IMR-90 (cell line): ENCODE data around the gene ERCC6. TPM values are rescaled to one million over a fixed set of nuclear protein-coding genes. Genes with fewer than 3 reads are reported as not detected.

ENCODE experiments used
- ATAC-seq: fragments of 200-7000 bp; cut with Tn5 transposase; 2 replicates; pipeline ENCODE4 v1.9.1; 2020; ENCODE audit warnings: low read depth, mild to moderate bottlenecking, moderate library complexity
- BruUV-seq: library from RNA; stranded (reverse); fragments of 400-500 nt; replicated peaks from 2 replicates; lab custom pipeline; 2021; lab: Mats Ljungman, UMichigan
- CTCF ChIA-PET: fragments of 300-600 bp; formaldehyde crosslinking; extraction: SDS; loops from one replicate; lab custom pipeline; 2021; ENCODE audit warnings: antibody characterized with exemption; lab: Yijun Ruan, JAX
- POLR2A ChIA-PET: fragments of 300-600 bp; sonication (Branson Sonifier 250); formaldehyde crosslinking; loops from one replicate; lab custom pipeline; 2022; ENCODE audit warnings: antibody characterized with exemption; ENCODE audit not compliant: unreplicated experiment; lab: Charles Lee
- DNase-seq: peaks from one replicate; pipeline ENCODE4 v3.0.0; 2013
- H2AFZ ChIP-seq: replicated peaks from 2 replicates; pipeline ENCODE3; 2013; ENCODE audit warnings: low read length, mild to moderate bottlenecking; ENCODE audit not compliant: poor library complexity
- H2AK5ac ChIP-seq: 2 replicates; pipeline ENCODE4 v1.6.1; 2013; ENCODE audit warnings: low read depth, low read length, inconsistent platforms
- H2AK9ac ChIP-seq: replicated peaks from 2 replicates; pipeline ENCODE3; 2013; ENCODE audit warnings: mild to moderate bottlenecking, low read depth, low read length, moderate library complexity; ENCODE audit not compliant: poor library complexity
- H2BK120ac ChIP-seq: 2 replicates; pipeline ENCODE4 v1.6.1; 2013; ENCODE audit warnings: low read depth, low read length, inconsistent platforms
- H2BK15ac ChIP-seq: 3 replicates; pipeline ENCODE4 v1.6.1; 2013; ENCODE audit warnings: low read depth, low read length, inconsistent platforms
- H2BK20ac ChIP-seq: 2 replicates; pipeline ENCODE4 v1.6.1; 2013; ENCODE audit warnings: low read depth, mild to moderate bottlenecking, inconsistent platforms, low read length, moderate library complexity
- H2BK5ac ChIP-seq: 2 replicates; pipeline ENCODE4 v1.6.1; 2013; ENCODE audit warnings: mild to moderate bottlenecking, low read depth, low read length, inconsistent platforms; ENCODE audit not compliant: poor library complexity, severe bottlenecking
- H3K14ac ChIP-seq: replicated peaks from 2 replicates; pipeline ENCODE4 v1.6.1; 2013; ENCODE audit warnings: low read depth, low read length, inconsistent platforms
- H3K18ac ChIP-seq: 2 replicates; pipeline ENCODE4 v1.6.1; 2013; ENCODE audit warnings: low read depth, low read length, control low read depth
- H3K23ac ChIP-seq: 2 replicates; pipeline ENCODE4 v1.6.1; 2013; ENCODE audit warnings: low read depth, low read length, inconsistent platforms
- H3K27ac ChIP-seq: 2 replicates; pipeline ENCODE4 v1.5.1; 2013; ENCODE audit warnings: mild to moderate bottlenecking, control low read depth, low read length; ENCODE audit not compliant: insufficient read depth
- H3K27me3 ChIP-seq: 2 replicates; pipeline ENCODE4 v1.6.1; 2013; ENCODE audit warnings: low read length; ENCODE audit not compliant: control insufficient read depth, insufficient read depth
- H3K36me3 ChIP-seq: 2 replicates; pipeline ENCODE4 v1.6.1; 2013; ENCODE audit warnings: low read length, mixed read lengths; ENCODE audit not compliant: control insufficient read depth, insufficient read depth
- H3K4ac ChIP-seq: 2 replicates; pipeline ENCODE4 v1.6.1; 2013; ENCODE audit warnings: low read depth, low read length, inconsistent platforms
- H3K4me1 ChIP-seq: 2 replicates; pipeline ENCODE4 v1.6.1; 2013; ENCODE audit warnings: low read length, mixed read lengths; ENCODE audit not compliant: control insufficient read depth, insufficient read depth
- H3K4me2 ChIP-seq: 2 replicates; pipeline ENCODE4 v1.6.1; 2013; ENCODE audit warnings: low read depth, mild to moderate bottlenecking, control low read depth, low read length, moderate library complexity
- H3K4me3 ChIP-seq: 2 replicates; pipeline ENCODE4 v1.5.1; 2013; ENCODE audit warnings: low read depth, mild to moderate bottlenecking, control low read depth, low read length, moderate library complexity; ENCODE audit not compliant: insufficient read depth
- H3K56ac ChIP-seq: 2 replicates; pipeline ENCODE4 v1.6.1; 2013; ENCODE audit warnings: low read length, inconsistent platforms; ENCODE audit not compliant: insufficient read depth; ENCODE audit errors: extremely low read depth
- H3K79me1 ChIP-seq, 2 experiments: 2 replicates each; pipeline ENCODE4 v1.6.1; 2013; ENCODE audit warnings: low read length in 2 of 2, inconsistent platforms in 1 of 2, low read depth in 1 of 2
- H3K9ac ChIP-seq: 2 replicates; pipeline ENCODE4 v1.6.1; 2013; ENCODE audit warnings: low read depth, low read length, control low read depth
- H3K9me1 ChIP-seq: 2 replicates; pipeline ENCODE4 v1.6.1; 2013; ENCODE audit warnings: low read length, inconsistent platforms; ENCODE audit not compliant: insufficient read depth
- H3K9me3 ChIP-seq: 2 replicates; pipeline ENCODE4 v1.6.1; 2013; ENCODE audit warnings: low read length; ENCODE audit not compliant: control insufficient read depth, insufficient read depth
- H4K20me1 ChIP-seq: 2 replicates; pipeline ENCODE4 v1.6.1; 2013; ENCODE audit warnings: low read length, inconsistent platforms; ENCODE audit not compliant: insufficient read depth
- H4K5ac ChIP-seq: 2 replicates; pipeline ENCODE4 v1.6.1; 2013; ENCODE audit warnings: mild to moderate bottlenecking, low read depth, low read length, control low read depth
- H4K8ac ChIP-seq, 2 experiments: 2 replicates each; pipeline ENCODE4 v1.6.1; 2013; ENCODE audit warnings: low read depth in 2 of 2, low read length in 2 of 2, control low read depth in 1 of 2, inconsistent platforms in 1 of 2
- H4K91ac ChIP-seq: 2 replicates; pipeline ENCODE4 v1.6.1; 2013; ENCODE audit warnings: low read depth, low read length, inconsistent platforms; ENCODE audit not compliant: insufficient read depth
- FOS ChIP-seq: fragments of 150-350 bp; IDR thresholded peaks from 2 replicates; pipeline ENCODE4 v1.6.1; 2016; ENCODE audit warnings: low read depth, low read length
- MAZ ChIP-seq: IDR thresholded peaks from 2 replicates; pipeline ENCODE4 v1.6.1; 2012; ENCODE audit warnings: low read depth, mild to moderate bottlenecking, low read length, improper control_type of control experiment, moderate library complexity, borderline replicate concordance
- POLR2A ChIP-seq: IDR thresholded peaks from 2 replicates; pipeline ENCODE4 v1.6.1; 2012; ENCODE audit warnings: mild to moderate bottlenecking, low read depth, low read length
- SMC3 ChIP-seq: fragments of 150-350 bp; IDR thresholded peaks from 2 replicates; pipeline ENCODE4 v1.6.1; 2016; ENCODE audit warnings: low read depth, mild to moderate bottlenecking, antibody characterized with exemption, low read length, moderate library complexity
- WGBS, 2 experiments: methylation state at CpG; one replicate each; pipeline versions ENCODE4 v1.1.5 to v1.1.7; 2013; ENCODE audit warnings: missing lambda C conversion rate in 2 of 2; ENCODE audit not compliant: insufficient read length in 1 of 2; ENCODE audit errors: extremely low coverage in 2 of 2; 5-methylcytosine and 5-hydroxymethylcytosine counted together
- dilution Hi-C: fragments of 300-500 bp; cut with HindIII; formaldehyde crosslinking; loops from one replicate; pipeline ENCODE4 v1.14.3; 2018; ENCODE audit warnings: low sequenced_read_pairs; ENCODE audit not compliant: unreplicated experiment
- in situ Hi-C: fragments of 300-500 bp; cut with MboI; formaldehyde crosslinking; loops from 3 replicates; pipeline ENCODE4 v1.14.3; 2019; ENCODE audit warnings: low sequenced_read_pairs, inconsistent platforms, mixed read lengths
- intact Hi-C: fragments of 100-400 bp; cut with micrococcal nuclease; formaldehyde crosslinking; loops from 2 replicates; pipeline ENCODE4 v1.10.0; 2022
- polyA plus RNA-seq, 3 experiments: library from polyadenylated mRNA; depleted of rRNA; stranded (reverse); fragments of >200 nt; gene quantifications; 2 replicates each; pipeline ENCODE4 v1.2.3, GENCODE V29; 2012; ENCODE audit warnings: low replicate concordance in 1 of 3
- total RNA-seq: library from RNA; depleted of rRNA; stranded (reverse); fragments of >200 nt; gene quantifications from 2 replicates; pipeline ENCODE4 v1.2.3, GENCODE V29; 2012

ERCC6 gene
- total and polyA plus RNA-seq, 2 of the 4 experiments (the other 2 are of a cell fraction), result 7.3 to 14.9 TPM

GRCh38 chr10:49484486-49485235, 54.3 kb downstream of the ERCC6 start:
- no peak overlapping the region for H3K56ac ChIP-seq
- no peaks in the 10 kb centered on the region for H3K27me3 ChIP-seq
- peaks cover 3% of the 10 kb centered on the region; the same call in 1 of the 2 replicates for H3K36me3 ChIP-seq
- peaks cover 4% of the 10 kb centered on the region for H3K9me1 ChIP-seq
- peaks cover 4% of the 10 kb centered on the region for H3K4me1 ChIP-seq
- intact Hi-C loops, result no loop called here
- dilution Hi-C loops, result no loop called here
- H3K4me2 ChIP-seq, result peak overlapping the region; percentile 38; the same call in 1 of the 2 replicates
- H2AK5ac ChIP-seq, result no peak overlapping the region
- no TSS peak for BruUV-seq
- H2BK5ac ChIP-seq, result no peak overlapping the region
- H3K27ac ChIP-seq, result no peak overlapping the region
- WGBS, 2 experiments, result no CpG with 5 or more reads among the region's 6 CpGs
- no peak overlapping the region for H2BK20ac ChIP-seq
- H3K4ac ChIP-seq, result no peak overlapping the region
- peaks cover 0 to 4% of the 10 kb centered on the region in 2 experiments; a peak in 2 of 4 replicates for H3K79me1 ChIP-seq
- no peak overlapping the region for H4K8ac ChIP-seq
- peak overlapping the region; percentile 81; the same call in 1 of the 2 replicates for H3K14ac ChIP-seq
- H4K20me1 ChIP-seq, result no peaks in the 10 kb centered on the region
- peak; percentile 68 for DNase-seq
- H2AK9ac ChIP-seq, result no peak overlapping the region
- no peak overlapping the region for H3K18ac ChIP-seq
- H3K9ac ChIP-seq, result no peak overlapping the region
- TF ChIP-seq MAZ, result no peak
- TF ChIP-seq SMC3, result no peak
- TF ChIP-seq FOS, result no peak
- TF ChIP-seq POLR2A, result no peak
- H3K4me3 ChIP-seq, result no peak overlapping the region
- no peak overlapping the region; the same call in 1 of the 2 replicates for H3K23ac ChIP-seq
- no peak overlapping the region for H4K5ac ChIP-seq
- ChIA-PET CTCF (interaction anchor here (0.6 to 1.7 kb wide), 3 partner anchors 17 to 88 kb away, joined by 3 read pairs; no protein-coding TSS in a partner anchor), POLR2A (no interaction called here)
- peak; percentile 94 for ATAC-seq
- in situ Hi-C loops, result no loop called here
- H4K91ac ChIP-seq, result no peak overlapping the region
- H3K9me3 ChIP-seq, result no peaks in the 10 kb centered on the region
- no peak overlapping the region for H2BK120ac ChIP-seq
- peak overlapping the region; percentile 40 for H2AFZ ChIP-seq
- no peak overlapping the region for H2BK15ac ChIP-seq
